GM21360 (cell line): ENCODE results near the gene CEP152.
"Not testable (repeated sequence)": the region's sequence is repeated elsewhere in the genome, so short reads cannot be mapped to it uniquely, and the experiment has no call there.

Source experiments
- ATAC-seq: cut with Tn5 transposase; IDR thresholded peaks from one replicate; pipeline ENCODE4 v1.9.1; 2021; ENCODE audit warnings: mild to moderate bottlenecking, moderate library complexity; ENCODE audit not compliant: unreplicated experiment

CEP152 gene, protein sequence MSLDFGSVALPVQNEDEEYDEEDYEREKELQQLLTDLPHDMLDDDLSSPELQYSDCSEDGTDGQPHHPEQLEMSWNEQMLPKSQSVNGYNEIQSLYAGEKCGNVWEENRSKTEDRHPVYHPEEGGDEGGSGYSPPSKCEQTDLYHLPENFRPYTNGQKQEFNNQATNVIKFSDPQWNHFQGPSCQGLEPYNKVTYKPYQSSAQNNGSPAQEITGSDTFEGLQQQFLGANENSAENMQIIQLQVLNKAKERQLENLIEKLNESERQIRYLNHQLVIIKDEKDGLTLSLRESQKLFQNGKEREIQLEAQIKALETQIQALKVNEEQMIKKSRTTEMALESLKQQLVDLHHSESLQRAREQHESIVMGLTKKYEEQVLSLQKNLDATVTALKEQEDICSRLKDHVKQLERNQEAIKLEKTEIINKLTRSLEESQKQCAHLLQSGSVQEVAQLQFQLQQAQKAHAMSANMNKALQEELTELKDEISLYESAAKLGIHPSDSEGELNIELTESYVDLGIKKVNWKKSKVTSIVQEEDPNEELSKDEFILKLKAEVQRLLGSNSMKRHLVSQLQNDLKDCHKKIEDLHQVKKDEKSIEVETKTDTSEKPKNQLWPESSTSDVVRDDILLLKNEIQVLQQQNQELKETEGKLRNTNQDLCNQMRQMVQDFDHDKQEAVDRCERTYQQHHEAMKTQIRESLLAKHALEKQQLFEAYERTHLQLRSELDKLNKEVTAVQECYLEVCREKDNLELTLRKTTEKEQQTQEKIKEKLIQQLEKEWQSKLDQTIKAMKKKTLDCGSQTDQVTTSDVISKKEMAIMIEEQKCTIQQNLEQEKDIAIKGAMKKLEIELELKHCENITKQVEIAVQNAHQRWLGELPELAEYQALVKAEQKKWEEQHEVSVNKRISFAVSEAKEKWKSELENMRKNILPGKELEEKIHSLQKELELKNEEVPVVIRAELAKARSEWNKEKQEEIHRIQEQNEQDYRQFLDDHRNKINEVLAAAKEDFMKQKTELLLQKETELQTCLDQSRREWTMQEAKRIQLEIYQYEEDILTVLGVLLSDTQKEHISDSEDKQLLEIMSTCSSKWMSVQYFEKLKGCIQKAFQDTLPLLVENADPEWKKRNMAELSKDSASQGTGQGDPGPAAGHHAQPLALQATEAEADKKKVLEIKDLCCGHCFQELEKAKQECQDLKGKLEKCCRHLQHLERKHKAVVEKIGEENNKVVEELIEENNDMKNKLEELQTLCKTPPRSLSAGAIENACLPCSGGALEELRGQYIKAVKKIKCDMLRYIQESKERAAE (N-terminal part only)

DNA sequence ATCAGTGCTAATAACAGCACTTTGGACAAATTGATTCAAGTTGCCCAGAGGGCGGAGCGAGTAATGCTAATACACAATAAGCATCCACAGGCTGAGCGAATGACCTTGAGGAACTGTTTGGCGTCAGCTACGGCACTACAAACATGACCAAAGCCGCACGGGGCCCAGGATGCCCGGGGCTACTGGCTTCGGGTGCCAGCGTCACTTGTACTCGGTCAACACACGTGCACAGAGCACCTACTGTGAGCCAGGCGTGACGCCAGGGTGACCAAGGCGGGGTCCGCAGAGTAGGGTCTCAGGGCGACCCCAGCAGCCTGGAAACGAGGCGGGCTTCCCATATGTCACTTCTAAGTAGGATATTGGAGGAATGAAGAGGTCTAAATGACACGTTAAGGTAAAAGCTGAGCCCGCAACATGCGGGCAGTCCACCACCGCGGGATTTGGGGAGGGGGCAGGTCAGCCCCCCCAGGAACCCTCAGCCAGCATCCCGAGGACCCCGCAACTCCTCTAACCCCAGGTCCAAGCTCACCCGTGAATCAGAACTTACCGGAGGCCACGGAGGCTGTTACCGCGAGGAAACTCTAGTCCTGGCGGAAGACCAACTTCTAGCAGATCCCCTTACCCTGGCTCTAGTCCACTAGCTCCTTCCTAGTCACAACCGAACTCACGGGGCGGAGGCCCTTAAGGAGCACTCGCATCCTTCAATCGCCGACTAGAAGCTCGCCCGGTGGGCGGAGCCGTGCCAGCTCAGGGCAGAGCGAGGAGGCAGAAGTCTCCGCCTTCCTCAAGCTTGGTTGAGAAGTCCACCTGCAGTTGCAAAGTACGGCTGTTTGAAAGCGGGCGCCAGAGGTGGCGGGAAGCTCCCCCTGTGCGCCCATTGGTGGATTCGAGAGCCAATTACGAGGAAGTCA is at the start of gene CEP152:
Gene CEP152, minus strand, starts transcription at position 656 of the 911 bp plus-strand sequence. CDS start 5,420 bp downstream, outside the sequence.
- peak; percentile 98 for ATAC-seq

- ATAC-seq: no peak
Measured at GRCh38 chr15:48859426-48859825, 48.6 kb upstream of the CEP152 start.

- ATAC-seq: no peak
Measured at GRCh38 chr15:48858401-48858800, 47.5 kb upstream of the CEP152 start.

- ATAC-seq: no peak
Measured at GRCh38 chr15:48856942-48857341, 46.1 kb upstream of the CEP152 start.

GRCh38 chr15:48855501-48856440 is 44.9 kb upstream of the CEP152 start:
- ATAC-seq: no peak

DNA sequence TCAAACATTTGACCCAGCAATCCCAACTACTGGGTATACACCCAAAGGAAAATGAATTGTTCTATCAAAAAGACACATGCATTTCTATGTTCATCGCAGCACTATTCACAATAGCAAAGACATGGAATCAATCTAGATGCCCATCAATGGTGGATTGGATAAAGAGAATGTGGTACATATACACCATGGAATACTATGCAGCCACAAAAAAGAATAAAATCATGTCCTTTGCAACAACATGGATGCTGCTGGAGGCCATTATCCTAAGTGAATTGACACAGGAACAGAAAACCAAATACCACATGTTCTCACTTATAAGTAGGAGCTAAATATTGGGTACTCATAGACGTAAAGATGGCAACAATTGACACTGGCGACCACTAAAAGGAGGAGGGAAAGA is 43.6 kb upstream of the CEP152 start:
- ATAC-seq: not testable (repeated sequence)

DNA sequence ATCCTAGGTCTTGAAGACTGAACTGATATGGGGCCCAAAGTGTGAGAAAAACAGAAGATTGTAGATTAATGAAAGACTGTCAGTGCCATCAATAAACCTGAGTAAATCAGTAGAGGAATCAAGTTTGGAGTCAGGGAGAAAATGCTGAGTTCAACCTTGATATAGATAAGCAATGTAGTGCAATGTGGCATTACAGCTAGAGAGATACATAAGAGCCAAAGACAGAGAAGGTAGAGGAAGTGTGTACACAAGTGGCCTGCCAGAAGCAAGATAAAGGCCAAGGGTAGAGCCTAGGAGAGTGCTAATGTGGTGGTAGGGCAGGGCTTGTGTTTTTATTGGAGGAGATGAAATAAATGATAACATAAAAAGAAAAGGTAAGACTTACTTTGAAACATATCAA is 41.1 kb upstream of the CEP152 start:
- ATAC-seq: no peak

DNA sequence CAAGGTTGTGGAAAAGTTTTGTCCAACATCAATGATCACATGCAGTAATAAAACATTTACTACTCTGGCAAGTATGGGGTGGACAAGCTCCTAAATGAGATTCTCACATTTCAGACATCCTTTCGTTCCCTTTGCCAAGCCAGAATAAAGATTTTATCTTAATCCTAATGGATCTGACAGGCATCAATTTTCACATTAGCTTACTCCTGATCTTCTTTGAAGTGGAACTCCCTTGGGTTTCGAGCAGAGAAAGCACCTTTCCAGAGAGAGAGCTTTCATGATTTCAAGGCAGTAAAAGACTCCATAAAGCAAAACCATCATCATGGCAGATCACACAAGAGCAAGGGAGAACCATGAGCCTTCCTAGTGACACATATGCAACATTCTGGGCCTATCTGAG is 39.8 kb upstream of the CEP152 start:
- no peak for ATAC-seq

DNA sequence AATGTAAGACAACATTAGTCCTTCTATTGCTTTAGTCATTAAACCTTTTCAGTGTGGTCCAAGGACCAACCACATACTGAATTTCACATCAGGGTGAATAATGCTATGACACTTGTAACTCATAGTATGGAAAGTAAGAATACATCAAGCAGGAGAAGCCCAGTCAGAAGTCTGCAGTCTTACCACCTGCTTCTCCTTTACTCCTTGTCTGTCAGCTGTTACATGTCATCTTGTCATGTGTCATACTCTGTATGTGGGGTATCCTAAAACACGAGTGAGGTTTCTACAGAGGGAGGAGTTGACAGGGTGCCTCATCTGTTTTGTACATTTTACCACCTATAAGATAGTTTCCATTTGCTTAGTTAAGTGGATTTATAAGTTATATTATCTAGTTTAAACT is 34.3 kb upstream of the CEP152 start:
- ATAC-seq: no peak

DNA sequence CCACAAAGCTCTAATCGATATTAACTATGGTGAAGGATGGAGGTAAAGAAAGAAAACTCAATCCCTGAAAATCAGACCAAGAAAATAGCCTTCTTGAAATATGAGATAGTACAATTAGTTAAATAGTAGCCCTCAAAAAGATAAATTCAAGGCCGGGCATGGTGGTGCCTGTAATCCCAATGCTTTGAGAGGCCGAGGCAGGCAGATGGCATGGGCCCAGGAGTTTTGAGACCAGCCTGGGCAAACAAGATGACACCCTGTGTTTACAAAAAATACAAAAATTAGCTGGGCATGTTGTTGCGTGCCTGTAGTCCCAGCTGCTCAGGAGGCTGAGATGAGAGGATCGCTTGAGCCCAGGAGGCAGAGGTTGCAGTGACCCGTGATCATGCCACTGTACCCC is 31.6 kb upstream of the CEP152 start:
- no peak for ATAC-seq

- no peak for ATAC-seq
Measured at GRCh38 chr15:48834756-48835155, 23.9 kb upstream of the CEP152 start.

DNA sequence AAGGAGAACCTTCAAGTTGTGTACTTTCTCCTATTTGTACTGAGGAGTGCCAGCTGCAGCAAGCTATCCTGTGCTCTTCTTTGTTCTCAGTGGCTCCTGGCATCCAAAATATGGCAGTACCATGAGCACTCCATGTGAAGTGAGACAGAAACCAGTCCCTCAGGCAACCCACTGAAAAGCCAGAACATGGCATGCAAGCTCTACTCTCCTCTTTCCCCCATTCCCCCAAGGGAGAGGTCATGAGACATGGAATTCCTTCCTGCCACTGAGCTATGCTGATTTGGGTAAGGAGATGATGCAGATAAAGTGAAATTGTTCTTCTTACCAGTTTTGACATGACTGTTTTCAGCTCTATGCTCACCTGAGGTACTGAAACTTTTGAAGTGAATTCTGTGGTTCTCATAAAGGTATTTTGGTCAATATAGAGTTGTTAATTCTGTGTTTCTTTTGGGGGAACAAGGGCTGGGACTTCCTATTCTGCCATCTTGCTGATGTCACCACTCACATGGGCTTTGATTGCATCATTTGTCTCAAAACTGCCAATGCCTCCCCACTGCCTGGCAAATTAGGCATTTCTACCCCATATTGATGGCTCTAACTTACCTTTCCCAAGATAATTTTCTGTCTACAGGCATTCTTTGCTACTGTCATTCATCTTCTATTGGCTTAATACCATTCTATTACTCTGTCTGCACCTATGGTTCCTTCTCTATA is 22.8 kb upstream of the CEP152 start:
- ATAC-seq: no peak

DNA sequence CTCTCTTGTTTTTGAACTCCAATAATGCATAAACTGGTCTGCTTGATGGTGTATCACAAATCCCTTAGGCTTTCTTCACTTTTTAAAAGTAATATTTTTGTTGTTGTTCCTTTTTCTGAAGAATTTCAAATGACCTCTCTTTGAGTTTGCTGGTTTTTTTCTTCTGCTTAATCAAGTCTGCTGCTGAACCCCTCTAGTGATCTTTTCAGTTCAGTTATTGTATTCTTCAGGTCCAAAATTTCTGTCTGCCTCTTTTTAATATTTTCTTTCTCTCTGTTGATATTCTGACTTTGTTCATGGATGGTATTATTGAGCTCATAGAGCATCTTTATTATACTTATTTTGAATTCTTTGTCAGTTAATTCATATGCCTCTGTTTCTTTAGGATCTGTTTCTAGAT is 21.8 kb upstream of the CEP152 start:
- no peak for ATAC-seq

GRCh38 chr15:48828906-48829305 is 18.0 kb upstream of the CEP152 start:
- ATAC-seq: no peak

GRCh38 chr15:48828471-48828870 is 17.6 kb upstream of the CEP152 start:
- ATAC-seq: no peak

- ATAC-seq: no peak
Measured at GRCh38 chr15:48825075-48825474, 14.2 kb upstream of the CEP152 start.

- no peak for ATAC-seq
Measured at GRCh38 chr15:48823706-48824105, 12.8 kb upstream of the CEP152 start.

DNA sequence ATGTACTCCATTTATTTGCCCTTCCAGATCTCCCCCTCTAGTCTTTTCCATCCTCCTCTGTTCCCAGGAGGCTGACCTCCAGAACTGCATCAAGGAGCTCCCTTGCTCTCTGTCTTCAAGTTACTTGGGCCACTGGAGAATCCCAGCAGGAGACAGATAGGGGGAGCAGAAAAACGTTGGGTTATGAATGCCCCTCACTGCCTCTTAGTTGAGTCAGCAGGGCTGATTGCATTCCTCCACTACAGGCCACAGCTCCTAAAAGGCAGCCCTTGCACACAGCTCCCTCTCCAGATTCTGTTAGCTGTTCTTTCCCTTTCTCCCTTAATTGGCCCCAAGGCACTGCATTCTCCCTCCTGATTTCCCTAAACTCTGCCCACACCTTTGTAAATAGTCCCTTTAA is 12.4 kb upstream of the CEP152 start:
- ATAC-seq: no peak
